ENCODE data around the gene AGT.

AGT gene

DNA sequence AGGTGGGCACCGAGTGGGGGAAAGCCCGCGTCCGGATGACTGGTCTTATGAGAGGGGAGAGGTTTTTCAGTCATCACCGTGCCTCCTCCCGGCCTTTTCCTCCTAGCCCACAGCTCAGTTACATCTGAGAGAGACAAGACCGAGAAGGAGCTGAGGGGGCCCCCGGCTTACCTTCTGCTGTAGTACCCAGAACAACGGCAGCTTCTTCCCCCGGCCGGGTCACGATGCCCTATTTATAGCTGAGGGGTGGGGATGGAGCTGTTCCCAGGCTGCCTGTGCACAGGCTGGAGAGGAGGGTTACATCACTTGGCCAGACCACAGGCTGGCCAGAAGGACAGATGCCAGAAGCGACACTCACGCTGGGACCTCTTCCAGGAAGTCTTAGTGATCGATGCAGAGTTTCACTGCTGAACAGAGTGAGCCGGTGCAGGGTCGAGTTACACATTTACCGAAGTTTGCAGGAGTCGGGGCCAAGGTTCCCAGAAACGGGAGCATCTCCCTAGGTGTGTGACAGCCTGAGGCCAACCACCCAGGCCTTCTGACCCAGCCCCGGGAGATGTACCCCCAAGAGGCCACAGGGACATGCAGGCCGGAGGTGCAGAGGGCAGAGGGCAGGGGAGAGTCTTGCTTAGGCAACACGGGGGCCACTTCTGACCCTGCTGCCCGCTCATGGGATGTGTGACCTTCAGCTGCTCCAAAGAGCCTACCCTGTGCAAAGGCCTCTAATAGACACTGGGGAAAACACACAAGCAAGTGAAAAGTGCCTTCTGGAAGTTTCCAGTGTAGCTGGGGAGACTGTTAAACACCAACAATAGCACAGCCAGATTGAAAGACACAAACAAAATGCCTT, at the start of gene AGT:
Gene AGT (minus strand): TSS at position 208 of the 850 bp plus-strand sequence. CDS start 3,299 bp downstream, outside the sequence.
- TF ChIP-seq, protein P1, sequence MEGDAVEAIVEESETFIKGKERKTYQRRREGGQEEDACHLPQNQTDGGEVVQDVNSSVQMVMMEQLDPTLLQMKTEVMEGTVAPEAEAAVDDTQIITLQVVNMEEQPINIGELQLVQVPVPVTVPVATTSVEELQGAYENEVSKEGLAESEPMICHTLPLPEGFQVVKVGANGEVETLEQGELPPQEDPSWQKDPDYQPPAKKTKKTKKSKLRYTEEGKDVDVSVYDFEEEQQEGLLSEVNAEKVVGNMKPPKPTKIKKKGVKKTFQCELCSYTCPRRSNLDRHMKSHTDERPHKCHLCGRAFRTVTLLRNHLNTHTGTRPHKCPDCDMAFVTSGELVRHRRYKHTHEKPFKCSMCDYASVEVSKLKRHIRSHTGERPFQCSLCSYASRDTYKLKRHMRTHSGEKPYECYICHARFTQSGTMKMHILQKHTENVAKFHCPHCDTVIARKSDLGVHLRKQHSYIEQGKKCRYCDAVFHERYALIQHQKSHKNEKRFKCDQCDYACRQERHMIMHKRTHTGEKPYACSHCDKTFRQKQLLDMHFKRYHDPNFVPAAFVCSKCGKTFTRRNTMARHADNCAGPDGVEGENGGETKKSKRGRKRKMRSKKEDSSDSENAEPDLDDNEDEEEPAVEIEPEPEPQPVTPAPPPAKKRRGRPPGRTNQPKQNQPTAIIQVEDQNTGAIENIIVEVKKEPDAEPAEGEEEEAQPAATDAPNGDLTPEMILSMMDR (IDR thresholded peaks at IDR 0.05; ENCODE audit: insufficient read depth, low read length, poor library complexity, severe bottlenecking) = no peak
- TF ChIP-seq EZH2phosphoT487 (conservative IDR thresholded peaks at IDR 0.05; ENCODE audit: low read length) = no peak
- no peaks in the 10 kb centered on the region for H3K9me2 ChIP-seq (replicated peaks; ENCODE audit: insufficient read depth, low read length)
- no peaks in the 10 kb centered on the region for H4K20me1 ChIP-seq (ENCODE audit: low read depth, low read length)
- no peak within 1 kb of the TSS for H3K4me2 ChIP-seq (ENCODE audit: low read depth, low read length, poor library complexity, severe bottlenecking)
- H3K79me2 ChIP-seq (ENCODE audit: insufficient read depth, low read length) = no peaks in the 10 kb centered on the region
- H3K27ac ChIP-seq (ENCODE audit: low read depth, low read length) = no peak within 1 kb of the TSS
- H3K4me3 ChIP-seq (ENCODE audit: insufficient read depth, low read length, poor library complexity, severe bottlenecking) = no peak within 1 kb of the TSS
- no peaks in the 10 kb centered on the region for H3K27me3 ChIP-seq (ENCODE audit: low read length)
- no peaks in the 10 kb centered on the region for H3K36me3 ChIP-seq (ENCODE audit: low read length)
- H3K9ac ChIP-seq (ENCODE audit: low read length) = no peak within 1 kb of the TSS
- H3K9me3 ChIP-seq (ENCODE audit: insufficient read depth, low read length) = no peaks in the 10 kb centered on the region
- H3F3A ChIP-seq (ENCODE audit: insufficient read depth) = no peaks in the 10 kb centered on the region
- no peak within 1 kb of the TSS for H2AFZ ChIP-seq (ENCODE audit: low read depth, low read length, severe bottlenecking)

DNA sequence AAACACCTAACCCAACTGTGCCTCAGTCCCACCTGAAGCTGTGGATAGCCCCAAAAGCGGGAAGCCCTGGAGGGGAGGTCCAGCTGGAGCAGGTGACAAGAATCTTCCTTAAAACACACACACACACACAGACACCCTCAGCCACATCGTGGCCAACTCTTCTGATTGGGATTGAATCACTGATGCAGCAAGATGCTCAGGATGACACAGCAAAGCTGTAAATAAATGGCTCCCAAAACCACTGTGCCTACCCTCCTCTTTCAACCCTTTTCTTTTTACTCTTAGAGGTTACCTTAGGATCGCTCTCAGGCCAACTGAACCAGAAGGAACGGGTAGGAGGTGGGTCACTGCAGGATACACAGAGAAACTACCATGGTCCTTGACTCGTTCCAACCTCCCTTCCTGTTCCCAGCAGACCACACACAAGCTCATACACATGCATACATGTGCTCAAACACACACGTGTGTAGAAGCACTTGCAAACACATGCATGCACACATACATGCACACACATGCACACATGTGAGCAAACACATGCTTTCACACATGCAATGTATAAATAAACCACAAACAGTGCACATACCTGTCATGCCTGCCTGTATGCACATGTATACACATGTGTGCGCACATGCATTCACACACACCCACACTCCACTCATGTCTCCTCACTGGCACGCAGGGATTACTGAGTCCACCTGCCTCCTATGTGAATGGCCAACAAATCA, 47.7 kb upstream of the AGT start:
- H4K20me1 ChIP-seq (ENCODE audit: low read depth, low read length) = no peaks in the 10 kb centered on the region
- no peak overlapping the region for H3K4me3 ChIP-seq (ENCODE audit: insufficient read depth, low read length, poor library complexity, severe bottlenecking)
- H3K27ac ChIP-seq (ENCODE audit: low read depth, low read length) = no peak overlapping the region
- no peak overlapping the region for H3K4me2 ChIP-seq (ENCODE audit: low read depth, low read length, poor library complexity, severe bottlenecking)
- no peak overlapping the region for H2AFZ ChIP-seq (ENCODE audit: low read depth, low read length, severe bottlenecking)
- TF ChIP-seq, protein P1 (IDR thresholded peaks at IDR 0.05; ENCODE audit: insufficient read depth, low read length, poor library complexity, severe bottlenecking) = no peak
- no peak for TF ChIP-seq EZH2phosphoT487 (conservative IDR thresholded peaks at IDR 0.05; ENCODE audit: low read length)
- no peaks in the 10 kb centered on the region for H3K9me3 ChIP-seq (ENCODE audit: insufficient read depth, low read length)
- H3K27me3 ChIP-seq (ENCODE audit: low read length) = no peaks in the 10 kb centered on the region
- H3K9ac ChIP-seq (ENCODE audit: low read length) = no peak overlapping the region
- no peaks in the 10 kb centered on the region for H3K79me2 ChIP-seq (ENCODE audit: insufficient read depth, low read length)
- H3F3A ChIP-seq (ENCODE audit: insufficient read depth) = no peaks in the 10 kb centered on the region
- H3K9me2 ChIP-seq (replicated peaks; ENCODE audit: insufficient read depth, low read length) = no peaks in the 10 kb centered on the region
- H3K36me3 ChIP-seq (ENCODE audit: low read length) = no peaks in the 10 kb centered on the region

DNA sequence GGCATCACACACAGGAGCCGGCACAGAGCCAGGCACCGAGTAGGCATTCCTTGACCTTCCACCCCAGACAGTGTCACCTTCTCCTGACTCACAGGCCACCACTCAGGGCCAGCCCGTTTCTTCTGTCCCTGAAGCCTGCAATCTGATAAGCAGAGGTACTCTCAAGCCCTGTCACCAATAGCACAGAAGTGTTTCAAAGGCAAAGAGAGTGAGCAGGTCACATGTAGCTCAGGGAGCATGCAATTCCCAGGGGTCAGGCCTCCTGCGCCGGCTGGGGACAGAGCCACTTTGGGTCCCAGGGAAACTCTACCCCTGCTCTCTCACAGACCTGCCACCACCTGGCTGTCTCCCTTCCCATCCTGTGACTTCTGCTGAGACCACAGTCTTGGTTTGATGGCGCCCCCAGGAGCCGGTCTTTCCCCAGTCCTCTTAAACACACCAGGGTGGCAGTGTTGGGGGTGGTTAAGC, 46.5 kb upstream of the AGT start:
- no peak overlapping the region for H3K4me2 ChIP-seq (ENCODE audit: low read depth, low read length, poor library complexity, severe bottlenecking)
- H3K9me2 ChIP-seq (replicated peaks; ENCODE audit: insufficient read depth, low read length) = no peaks in the 10 kb centered on the region
- no peak overlapping the region for H3K9ac ChIP-seq (ENCODE audit: low read length)
- no peak overlapping the region for H3K4me3 ChIP-seq (ENCODE audit: insufficient read depth, low read length, poor library complexity, severe bottlenecking)
- no peaks in the 10 kb centered on the region for H3K79me2 ChIP-seq (ENCODE audit: insufficient read depth, low read length)
- no peaks in the 10 kb centered on the region for H3F3A ChIP-seq (ENCODE audit: insufficient read depth)
- no peak overlapping the region for H3K27ac ChIP-seq (ENCODE audit: low read depth, low read length)
- no peaks in the 10 kb centered on the region for H3K36me3 ChIP-seq (ENCODE audit: low read length)
- TF ChIP-seq EZH2phosphoT487 (conservative IDR thresholded peaks at IDR 0.05; ENCODE audit: low read length) = no peak
- TF ChIP-seq, protein P1 (IDR thresholded peaks at IDR 0.05; ENCODE audit: insufficient read depth, low read length, poor library complexity, severe bottlenecking) = no peak
- H3K27me3 ChIP-seq (ENCODE audit: low read length) = no peaks in the 10 kb centered on the region
- no peaks in the 10 kb centered on the region for H4K20me1 ChIP-seq (ENCODE audit: low read depth, low read length)
- no peaks in the 10 kb centered on the region for H3K9me3 ChIP-seq (ENCODE audit: insufficient read depth, low read length)
- no peak overlapping the region for H2AFZ ChIP-seq (ENCODE audit: low read depth, low read length, severe bottlenecking)

Measured in SU-DHL-6 (cell line).